ENCODE results near the gene CEP120.
"Not testable (repeated sequence)": the region's sequence is repeated elsewhere in the genome, so short reads cannot be mapped to it uniquely, and the experiment has no call there.

Gene CEP120

GRCh38 chr5:123421773-123422172, 1.4 kb downstream of the CEP120 start:
- H3K9me2 ChIP-seq (replicated peaks; ENCODE audit: low read depth, low read length): no peaks in the 10 kb centered on the region
- TF ChIP-seq EZH2phosphoT487 (IDR thresholded peaks at IDR 0.05; ENCODE audit: borderline replicate concordance) (no peak), CTCF (conservative IDR thresholded peaks at IDR 0.05; ENCODE audit: low read length) (no peak)
- 0 out of 2 replicates have a peak, but pooled peaks cover 3% of the 10 kb centered on the region for H3K36me3 ChIP-seq (ENCODE audit: insufficient read depth, low read length)
- H3K27me3 ChIP-seq (ENCODE audit: insufficient read depth, low read length, poor library complexity, severe bottlenecking): no peaks in the 10 kb centered on the region
- H3K4me3 ChIP-seq (ENCODE audit: low read length, poor library complexity, severe bottlenecking): peak overlapping the region; percentile 83
- peak overlapping the region; percentile 88 for H3K9ac ChIP-seq (ENCODE audit: low read depth, low read length, poor library complexity, severe bottlenecking)
- H3K4me1 ChIP-seq (ENCODE audit: insufficient read depth, low read length, poor library complexity, severe bottlenecking): peaks cover 21% of the 10 kb centered on the region
- no peaks in the 10 kb centered on the region for H3F3A ChIP-seq (ENCODE audit: low read depth)
- H2AFZ ChIP-seq (ENCODE audit: low read length): no peak overlapping the region
- no peaks in the 10 kb centered on the region for H3K9me3 ChIP-seq (ENCODE audit: insufficient read depth, low read depth, low read length)
- H3K4me2 ChIP-seq (ENCODE audit: low read depth, low read length, poor library complexity, severe bottlenecking): peak overlapping the region; percentile 94
- H3K79me2 ChIP-seq (ENCODE audit: insufficient read depth, low read length): peaks cover 38% of the 10 kb centered on the region
- peaks cover 4% of the 10 kb centered on the region for H4K20me1 ChIP-seq (ENCODE audit: insufficient read depth, low read length, poor library complexity, severe bottlenecking)

GRCh38 chr5:123414974-123415373, 8.2 kb downstream of the CEP120 start:
- Histone ChIP-seq H3K79me2 (ENCODE audit: insufficient read depth, low read length) (peaks cover 15% of the 10 kb centered on the region), H3K4me2 (ENCODE audit: low read depth, low read length, poor library complexity, severe bottlenecking) (no peak overlapping the region), H2AFZ (ENCODE audit: low read length) (no peak overlapping the region), H4K20me1 (ENCODE audit: insufficient read depth, low read length, poor library complexity, severe bottlenecking) (no peaks in the 10 kb centered on the region), H3K4me3 (ENCODE audit: low read length, poor library complexity, severe bottlenecking) (no peak overlapping the region), H3K9ac (ENCODE audit: low read depth, low read length, poor library complexity, severe bottlenecking) (no peak overlapping the region), H3K9me2 (replicated peaks; ENCODE audit: low read depth, low read length) (no peaks in the 10 kb centered on the region), H3K9me3 (ENCODE audit: insufficient read depth, low read depth, low read length) (no peaks in the 10 kb centered on the region), H3K36me3 (ENCODE audit: insufficient read depth, low read length) (peaks cover 8% of the 10 kb centered on the region; the same call in 1 of the 2 replicates), H3F3A (ENCODE audit: low read depth) (no peaks in the 10 kb centered on the region), H3K27me3 (ENCODE audit: insufficient read depth, low read length, poor library complexity, severe bottlenecking) (no peaks in the 10 kb centered on the region), H3K4me1 (ENCODE audit: insufficient read depth, low read length, poor library complexity, severe bottlenecking) (peaks cover 2% of the 10 kb centered on the region)
- no peak for TF ChIP-seq CTCF (conservative IDR thresholded peaks at IDR 0.05; ENCODE audit: low read length)
- TF ChIP-seq EZH2phosphoT487 (IDR thresholded peaks at IDR 0.05; ENCODE audit: borderline replicate concordance): no peak

GRCh38 chr5:123412206-123412605, 11.0 kb downstream of the CEP120 start:
- TF ChIP-seq CTCF (conservative IDR thresholded peaks at IDR 0.05; ENCODE audit: low read length): no peak
- TF ChIP-seq EZH2phosphoT487 (IDR thresholded peaks at IDR 0.05; ENCODE audit: borderline replicate concordance): no peak
- H4K20me1 ChIP-seq (ENCODE audit: insufficient read depth, low read length, poor library complexity, severe bottlenecking): no peaks in the 10 kb centered on the region
- peaks cover 5% of the 10 kb centered on the region; the same call in 1 of the 2 replicates for H3K36me3 ChIP-seq (ENCODE audit: insufficient read depth, low read length)

GRCh38 chr5:123401999-123402398, 21.2 kb downstream of the CEP120 start:
- H4K20me1 ChIP-seq (ENCODE audit: insufficient read depth, low read length, poor library complexity, severe bottlenecking); H3K4me3 ChIP-seq (ENCODE audit: low read length, poor library complexity, severe bottlenecking); H2AFZ ChIP-seq (ENCODE audit: low read length); H3K27me3 ChIP-seq (ENCODE audit: insufficient read depth, low read length, poor library complexity, severe bottlenecking); H3K9me3 ChIP-seq (ENCODE audit: insufficient read depth, low read depth, low read length); H3K9ac ChIP-seq (ENCODE audit: low read depth, low read length, poor library complexity, severe bottlenecking); H3K4me2 ChIP-seq (ENCODE audit: low read depth, low read length, poor library complexity, severe bottlenecking); H3K79me2 ChIP-seq (ENCODE audit: insufficient read depth, low read length); H3K9me2 ChIP-seq (replicated peaks; ENCODE audit: low read depth, low read length); H3F3A ChIP-seq (ENCODE audit: low read depth): not testable (repeated sequence)
- Histone ChIP-seq H3K4me1 (ENCODE audit: insufficient read depth, low read length, poor library complexity, severe bottlenecking) (peaks cover 10% of the 10 kb centered on the region), H3K36me3 (ENCODE audit: insufficient read depth, low read length) (peaks cover 21% of the 10 kb centered on the region; the same call in 1 of the 2 replicates)

More at GRCh38 chr5:123412206-123412605, 11.0 kb downstream of the CEP120 start:
- H2AFZ ChIP-seq (ENCODE audit: low read length): no peak overlapping the region
- peaks cover 4% of the 10 kb centered on the region; the same call in 1 of the 2 replicates for H3K79me2 ChIP-seq (ENCODE audit: insufficient read depth, low read length)
- H3K9ac ChIP-seq (ENCODE audit: low read depth, low read length, poor library complexity, severe bottlenecking): no peak overlapping the region
- no peaks in the 10 kb centered on the region for H3K27me3 ChIP-seq (ENCODE audit: insufficient read depth, low read length, poor library complexity, severe bottlenecking)
- no peaks in the 10 kb centered on the region for H3K9me3 ChIP-seq (ENCODE audit: insufficient read depth, low read depth, low read length)
- no peaks in the 10 kb centered on the region for H3K9me2 ChIP-seq (replicated peaks; ENCODE audit: low read depth, low read length)
- no peak overlapping the region for H3K4me2 ChIP-seq (ENCODE audit: low read depth, low read length, poor library complexity, severe bottlenecking)
- H3K4me1 ChIP-seq (ENCODE audit: insufficient read depth, low read length, poor library complexity, severe bottlenecking): no peaks in the 10 kb centered on the region
- H3F3A ChIP-seq (ENCODE audit: low read depth): no peaks in the 10 kb centered on the region
- no peak overlapping the region for H3K4me3 ChIP-seq (ENCODE audit: low read length, poor library complexity, severe bottlenecking)
